ENCODE data around the gene CAMK2D. TPM values are rescaled to one million over a fixed set of nuclear protein-coding genes. Genes with fewer than 3 reads are reported as not detected.
"Not testable (repeated sequence)": the region's sequence is repeated elsewhere in the genome, so short reads cannot be mapped to it uniquely, and the experiment has no call there.

CAMK2D gene
- total RNA-seq, 1 experiment from 2014 or later, result 15.4 TPM

GRCh38 chr4:113687067-113687718 is 74.3 kb downstream of the CAMK2D start:
- no peaks in the 10 kb centered on the region for H3K79me2 ChIP-seq (ENCODE audit: low read length)

DNA sequence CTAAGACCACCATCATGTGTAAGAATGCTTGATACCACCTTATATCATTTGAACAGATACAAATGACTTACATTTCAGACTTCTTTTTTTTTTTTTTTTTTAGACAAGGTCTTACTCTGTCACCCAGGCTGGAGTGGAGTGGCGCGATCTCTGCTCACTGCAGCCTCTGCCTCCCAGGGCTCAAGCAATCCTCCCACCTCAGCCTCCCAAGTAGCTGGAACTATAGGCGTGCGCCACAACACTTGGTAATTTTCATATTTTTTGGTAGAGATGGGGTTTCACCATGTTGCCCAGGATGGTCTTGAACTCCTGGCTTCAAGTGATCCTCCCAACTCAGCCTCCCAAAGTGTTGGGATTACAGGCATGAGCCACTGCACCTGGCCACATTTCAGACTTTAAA is 76.4 kb downstream of the CAMK2D start:
- H3F3A ChIP-seq (ENCODE audit: low read length, unreplicated experiment); H3K27me3 ChIP-seq (ENCODE audit: low read length); BruUV-seq (replicated peaks); H3K9me3 ChIP-seq (ENCODE audit: low read length); H3K4me2 ChIP-seq (ENCODE audit: low read length); DNase-seq; H3K4me3 ChIP-seq (ENCODE audit: low read length); H3K9me2 ChIP-seq (replicated peaks; ENCODE audit: low read length); H3K36me3 ChIP-seq (ENCODE audit: low read depth, low read length); H3K27ac ChIP-seq (ENCODE audit: low read length); intact Hi-C loops (cut with micrococcal nuclease); H4K20me1 ChIP-seq (ENCODE audit: low read length); H2AFZ ChIP-seq (ENCODE audit: low read length); H3K79me2 ChIP-seq (ENCODE audit: low read length); POLR2A ChIA-PET (ENCODE audit: unreplicated experiment); H3K9ac ChIP-seq (ENCODE audit: low read length); ATAC-seq: not testable (repeated sequence)
- CTCF ChIA-PET, result interaction anchor here (0.7 kb wide), 1 partner anchor 349 kb away, joined by 4 read pairs; no protein-coding TSS in a partner anchor
- peaks cover 11% of the 10 kb centered on the region for H3K4me1 ChIP-seq (ENCODE audit: insufficient read depth, low read length)

More at GRCh38 chr4:113687067-113687718, 74.3 kb downstream of the CAMK2D start:
- BruUV-seq (replicated peaks), result no TSS peak
- peaks cover 2% of the 10 kb centered on the region for H3F3A ChIP-seq (ENCODE audit: low read length, unreplicated experiment)
- no peaks in the 10 kb centered on the region for H3K27me3 ChIP-seq (ENCODE audit: low read length)
- H3K4me3 ChIP-seq (ENCODE audit: low read length), result no peak overlapping the region
- H3K4me2 ChIP-seq (ENCODE audit: low read length), result no peak overlapping the region
- no peaks in the 10 kb centered on the region for H4K20me1 ChIP-seq (ENCODE audit: low read length)
- peaks cover 11% of the 10 kb centered on the region for H3K4me1 ChIP-seq (ENCODE audit: insufficient read depth, low read length)
- ChIA-PET POLR2A (ENCODE audit: unreplicated experiment) (no interaction called here), CTCF (interaction anchor here (0.6 kb wide), 1 partner anchor 198 kb away, joined by 4 read pairs; no protein-coding TSS in a partner anchor)
- ATAC-seq (no peak), DNase-seq (no peak)
- no peak overlapping the region for H3K27ac ChIP-seq (ENCODE audit: low read length)
- H2AFZ ChIP-seq (ENCODE audit: low read length), result no peak overlapping the region
- no peaks in the 10 kb centered on the region for H3K9me2 ChIP-seq (replicated peaks; ENCODE audit: low read length)
- intact Hi-C loops (cut with micrococcal nuclease), result no loop called here
- H3K36me3 ChIP-seq (ENCODE audit: low read depth, low read length), result no peaks in the 10 kb centered on the region
- no peaks in the 10 kb centered on the region for H3K9me3 ChIP-seq (ENCODE audit: low read length)
- TF ChIP-seq EZH2phosphoT487 (IDR thresholded peaks at IDR 0.05; ENCODE audit: borderline replicate concordance, low read length) (no peak), EZH2 (IDR thresholded peaks at IDR 0.05; ENCODE audit: low read length, unreplicated experiment) (no peak)
- TF ChIP-seq, protein P1, sequence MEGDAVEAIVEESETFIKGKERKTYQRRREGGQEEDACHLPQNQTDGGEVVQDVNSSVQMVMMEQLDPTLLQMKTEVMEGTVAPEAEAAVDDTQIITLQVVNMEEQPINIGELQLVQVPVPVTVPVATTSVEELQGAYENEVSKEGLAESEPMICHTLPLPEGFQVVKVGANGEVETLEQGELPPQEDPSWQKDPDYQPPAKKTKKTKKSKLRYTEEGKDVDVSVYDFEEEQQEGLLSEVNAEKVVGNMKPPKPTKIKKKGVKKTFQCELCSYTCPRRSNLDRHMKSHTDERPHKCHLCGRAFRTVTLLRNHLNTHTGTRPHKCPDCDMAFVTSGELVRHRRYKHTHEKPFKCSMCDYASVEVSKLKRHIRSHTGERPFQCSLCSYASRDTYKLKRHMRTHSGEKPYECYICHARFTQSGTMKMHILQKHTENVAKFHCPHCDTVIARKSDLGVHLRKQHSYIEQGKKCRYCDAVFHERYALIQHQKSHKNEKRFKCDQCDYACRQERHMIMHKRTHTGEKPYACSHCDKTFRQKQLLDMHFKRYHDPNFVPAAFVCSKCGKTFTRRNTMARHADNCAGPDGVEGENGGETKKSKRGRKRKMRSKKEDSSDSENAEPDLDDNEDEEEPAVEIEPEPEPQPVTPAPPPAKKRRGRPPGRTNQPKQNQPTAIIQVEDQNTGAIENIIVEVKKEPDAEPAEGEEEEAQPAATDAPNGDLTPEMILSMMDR (conservative IDR thresholded peaks at IDR 0.05; ENCODE audit: low read depth, low read length), result no peak
- no peak overlapping the region for H3K9ac ChIP-seq (ENCODE audit: low read length)

GRCh38 chr4:113684534-113685091 is 76.9 kb downstream of the CAMK2D start:
- CTCF ChIA-PET, result interaction anchor here (0.5 to 0.7 kb wide), 3 partner anchors 188 to 1007 kb away, joined by 3 to 4 read pairs (median 4); no protein-coding TSS in a partner anchor

More at GRCh38 chr4:113684534-113685091, 76.9 kb downstream of the CAMK2D start:
- no peak overlapping the region for H2AFZ ChIP-seq (ENCODE audit: low read length)
- no peak overlapping the region for H3K9ac ChIP-seq (ENCODE audit: low read length)
- intact Hi-C loops (cut with micrococcal nuclease), result no loop called here
- H3K4me1 ChIP-seq (ENCODE audit: insufficient read depth, low read length), result peaks cover 11% of the 10 kb centered on the region
- POLR2A ChIA-PET (ENCODE audit: unreplicated experiment), result no interaction called here
- ATAC-seq (peak; percentile 71), DNase-seq (peak; percentile 32)
- H3K79me2 ChIP-seq (ENCODE audit: low read length), result no peaks in the 10 kb centered on the region
- H4K20me1 ChIP-seq (ENCODE audit: low read length), result no peaks in the 10 kb centered on the region
- no peaks in the 10 kb centered on the region for H3K27me3 ChIP-seq (ENCODE audit: low read length)
- no peak overlapping the region for H3K4me3 ChIP-seq (ENCODE audit: low read length)
- H3F3A ChIP-seq (ENCODE audit: low read length, unreplicated experiment), result peaks cover 2% of the 10 kb centered on the region
- TF ChIP-seq EZH2phosphoT487 (IDR thresholded peaks at IDR 0.05; ENCODE audit: borderline replicate concordance, low read length), result no peak
- TF ChIP-seq, protein P1 (conservative IDR thresholded peaks at IDR 0.05; ENCODE audit: low read depth, low read length), result peak; percentile 33; the same call in 1 of the 2 replicates
- TF ChIP-seq EZH2 (IDR thresholded peaks at IDR 0.05; ENCODE audit: low read length, unreplicated experiment), result no peak
- H3K27ac ChIP-seq (ENCODE audit: low read length), result no peak overlapping the region
- H3K4me2 ChIP-seq (ENCODE audit: low read length), result no peak overlapping the region
- no peaks in the 10 kb centered on the region for H3K9me3 ChIP-seq (ENCODE audit: low read length)
- BruUV-seq (replicated peaks), result no TSS peak
- no peaks in the 10 kb centered on the region for H3K9me2 ChIP-seq (replicated peaks; ENCODE audit: low read length)
- no peaks in the 10 kb centered on the region for H3K36me3 ChIP-seq (ENCODE audit: low read depth, low read length)
